Peyer's patch (tissue), 4 donors: ENCODE results near the gene MACROD2.

Experiments
- POLR2A ChIP-seq, 2 donors: fragments of 450-650 bp; IDR thresholded peaks; one replicate each; pipeline ENCODE4 v1.5.1; 2017; ENCODE audit warnings: antibody characterized with exemption in 2 of 2, mild to moderate bottlenecking in 2 of 2, moderate library complexity in 2 of 2
- TF ChIP-seq, protein P1 (sequence below), 6 experiments: fragments of 450-650 bp in 4 of 6; fragments of 200-600 bp in 2 of 6; sonication (generic) in 1 of 6; IDR thresholded peaks; one replicate each; pipeline ENCODE4 v1.5.1; 2017 to 2019; ENCODE audit warnings: antibody characterized with exemption in 6 of 6, mild to moderate bottlenecking in 3 of 6, moderate library complexity in 1 of 6

DNA sequence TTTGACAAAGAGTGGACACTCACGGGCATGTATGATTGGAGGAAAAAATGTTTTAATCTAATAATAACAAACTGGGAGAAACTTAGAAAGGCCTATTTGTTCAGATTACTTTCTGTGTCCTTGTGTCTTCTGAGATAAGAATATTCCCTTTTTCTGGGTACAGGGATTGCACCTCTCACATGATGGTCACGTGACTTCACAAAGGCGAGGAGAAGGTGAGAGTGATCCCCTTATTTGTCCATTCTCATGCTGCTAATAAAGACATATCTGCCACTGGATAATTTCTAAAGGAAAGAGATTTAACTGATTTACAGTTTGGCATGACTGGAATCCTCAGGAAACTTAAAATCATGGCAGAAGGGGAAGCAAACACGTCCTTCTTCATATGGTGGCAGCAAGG lies 1331.8 kb downstream of the MACROD2 start:
- TF ChIP-seq, protein P1, sequence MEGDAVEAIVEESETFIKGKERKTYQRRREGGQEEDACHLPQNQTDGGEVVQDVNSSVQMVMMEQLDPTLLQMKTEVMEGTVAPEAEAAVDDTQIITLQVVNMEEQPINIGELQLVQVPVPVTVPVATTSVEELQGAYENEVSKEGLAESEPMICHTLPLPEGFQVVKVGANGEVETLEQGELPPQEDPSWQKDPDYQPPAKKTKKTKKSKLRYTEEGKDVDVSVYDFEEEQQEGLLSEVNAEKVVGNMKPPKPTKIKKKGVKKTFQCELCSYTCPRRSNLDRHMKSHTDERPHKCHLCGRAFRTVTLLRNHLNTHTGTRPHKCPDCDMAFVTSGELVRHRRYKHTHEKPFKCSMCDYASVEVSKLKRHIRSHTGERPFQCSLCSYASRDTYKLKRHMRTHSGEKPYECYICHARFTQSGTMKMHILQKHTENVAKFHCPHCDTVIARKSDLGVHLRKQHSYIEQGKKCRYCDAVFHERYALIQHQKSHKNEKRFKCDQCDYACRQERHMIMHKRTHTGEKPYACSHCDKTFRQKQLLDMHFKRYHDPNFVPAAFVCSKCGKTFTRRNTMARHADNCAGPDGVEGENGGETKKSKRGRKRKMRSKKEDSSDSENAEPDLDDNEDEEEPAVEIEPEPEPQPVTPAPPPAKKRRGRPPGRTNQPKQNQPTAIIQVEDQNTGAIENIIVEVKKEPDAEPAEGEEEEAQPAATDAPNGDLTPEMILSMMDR (IDR thresholded peaks at IDR 0.05), result no peak
- TF ChIP-seq POLR2A (IDR thresholded peaks at IDR 0.05), result no peak
